ENCODE results near the gene RPLP1. TPM values are rescaled to one million over a fixed set of nuclear protein-coding genes. Genes with fewer than 3 reads are reported as not detected.
A peak's percentile ranks its signal among the peaks of the same experiment; 100 is the strongest.
"Not testable (repeated sequence)": the region's sequence is repeated elsewhere in the genome, so short reads cannot be mapped to it uniquely, and the experiment has no call there.

The RPLP1 gene
- total RNA-seq, 2 donors from 2014 or later, result 1,985 to 2,291 TPM

DNA sequence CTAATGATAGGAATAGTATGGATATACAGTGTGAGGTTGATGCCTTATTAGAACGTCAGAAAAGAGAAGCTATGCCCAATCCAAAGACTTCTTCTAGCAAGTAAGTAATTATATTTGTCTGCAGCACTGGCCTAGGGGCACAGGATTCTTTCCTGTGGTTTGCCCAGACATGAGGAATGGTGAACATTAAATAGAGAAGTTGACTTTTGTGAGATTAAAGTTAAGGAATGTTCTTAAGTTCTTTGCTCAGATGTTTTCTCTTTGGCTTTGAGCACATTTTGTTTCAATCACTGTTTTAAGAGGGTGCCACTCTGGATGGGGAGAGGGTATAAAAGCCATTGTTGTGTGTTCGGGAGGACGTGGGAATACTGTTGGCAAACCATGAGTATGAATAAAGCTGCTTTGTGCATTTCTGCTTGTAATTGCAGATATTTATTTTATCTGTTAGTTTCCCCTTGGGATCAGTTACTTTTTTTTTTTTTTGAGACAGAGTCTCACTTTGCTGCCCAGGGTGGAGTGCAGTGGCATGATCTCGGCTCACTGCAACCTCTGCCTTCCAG is 30.2 kb upstream of the RPLP1 start:
- no peaks in the 10 kb centered on the region for H3K9me3 Mint-ChIP-seq
- ATAC-seq (replicated peaks), result no peak
- H3K27ac Mint-ChIP-seq, result no peak overlapping the region
- no peak overlapping the region for H3K4me3 Mint-ChIP-seq
- no peaks in the 10 kb centered on the region for H3K27me3 Mint-ChIP-seq
- peaks cover 58% of the 10 kb centered on the region for H3K36me3 Mint-ChIP-seq (ENCODE audit: low read depth)
- H3K4me1 Mint-ChIP-seq, result no peaks in the 10 kb centered on the region

- no peak overlapping the region for H3K27ac Mint-ChIP-seq
- ATAC-seq (replicated peaks), result no peak
- no peaks in the 10 kb centered on the region for H3K27me3 Mint-ChIP-seq
- no peaks in the 10 kb centered on the region for H3K9me3 Mint-ChIP-seq
- H3K4me3 Mint-ChIP-seq, result no peak overlapping the region
- H3K36me3 Mint-ChIP-seq (ENCODE audit: low read depth), result peaks cover 55% of the 10 kb centered on the region
- no peaks in the 10 kb centered on the region for H3K4me1 Mint-ChIP-seq
Measured at GRCh38 chr15:69424001-69424400, 28.6 kb upstream of the RPLP1 start.

GRCh38 chr15:69424748-69425413 is 27.7 kb upstream of the RPLP1 start:
- H3K4me3 Mint-ChIP-seq, result no peak overlapping the region
- H3K27me3 Mint-ChIP-seq, result no peaks in the 10 kb centered on the region
- ATAC-seq (replicated peaks), result no peak
- no peaks in the 10 kb centered on the region for H3K9me3 Mint-ChIP-seq
- H3K27ac Mint-ChIP-seq, result no peak overlapping the region
- H3K4me1 Mint-ChIP-seq, result no peaks in the 10 kb centered on the region
- H3K36me3 Mint-ChIP-seq (ENCODE audit: low read depth), result peaks cover 54% of the 10 kb centered on the region

- ATAC-seq (replicated peaks), result no peak
- H3K27me3 Mint-ChIP-seq, result no peaks in the 10 kb centered on the region
- H3K9me3 Mint-ChIP-seq, result no peaks in the 10 kb centered on the region
- H3K4me3 Mint-ChIP-seq, result no peak overlapping the region
- no peaks in the 10 kb centered on the region for H3K4me1 Mint-ChIP-seq
- H3K36me3 Mint-ChIP-seq (ENCODE audit: low read depth), result peaks cover 43% of the 10 kb centered on the region
- H3K27ac Mint-ChIP-seq, result no peak overlapping the region
Measured at GRCh38 chr15:69433831-69434230, 18.8 kb upstream of the RPLP1 start.

GRCh38 chr15:69434238-69434637 is 18.4 kb upstream of the RPLP1 start:
- no peaks in the 10 kb centered on the region for H3K9me3 Mint-ChIP-seq
- H3K36me3 Mint-ChIP-seq (ENCODE audit: low read depth), result peaks cover 43% of the 10 kb centered on the region
- H3K4me3 Mint-ChIP-seq, result no peak overlapping the region
- no peak overlapping the region for H3K27ac Mint-ChIP-seq
- no peaks in the 10 kb centered on the region for H3K4me1 Mint-ChIP-seq
- no peaks in the 10 kb centered on the region for H3K27me3 Mint-ChIP-seq
- ATAC-seq (replicated peaks), result no peak

GRCh38 chr15:69434679-69435078 is 17.9 kb upstream of the RPLP1 start:
- Mint-ChIP-seq H3K27me3 (no peaks in the 10 kb centered on the region), H3K27ac (no peak overlapping the region), H3K4me3 (no peak overlapping the region), H3K9me3 (no peaks in the 10 kb centered on the region), H3K36me3 (ENCODE audit: low read depth) (peaks cover 43% of the 10 kb centered on the region), H3K4me1 (no peaks in the 10 kb centered on the region)
- ATAC-seq (replicated peaks), result no peak

- no peak overlapping the region for H3K4me3 Mint-ChIP-seq
- no peak for ATAC-seq (replicated peaks)
Measured at GRCh38 chr15:69435985-69436384, 16.6 kb upstream of the RPLP1 start.

GRCh38 chr15:69436951-69437350 is 15.7 kb upstream of the RPLP1 start:
- Mint-ChIP-seq H3K9me3 (no peaks in the 10 kb centered on the region), H3K4me3 (no peak overlapping the region), H3K4me1 (no peaks in the 10 kb centered on the region), H3K36me3 (ENCODE audit: low read depth) (peaks cover 54% of the 10 kb centered on the region), H3K27ac (no peak overlapping the region), H3K27me3 (no peaks in the 10 kb centered on the region)
- no peak for ATAC-seq (replicated peaks)

More at GRCh38 chr15:69435985-69436384, 16.6 kb upstream of the RPLP1 start:
- no peak overlapping the region for H3K27ac Mint-ChIP-seq
- peaks cover 53% of the 10 kb centered on the region for H3K36me3 Mint-ChIP-seq (ENCODE audit: low read depth)
- H3K27me3 Mint-ChIP-seq, result no peaks in the 10 kb centered on the region
- no peaks in the 10 kb centered on the region for H3K4me1 Mint-ChIP-seq
- H3K9me3 Mint-ChIP-seq, result no peaks in the 10 kb centered on the region

DNA sequence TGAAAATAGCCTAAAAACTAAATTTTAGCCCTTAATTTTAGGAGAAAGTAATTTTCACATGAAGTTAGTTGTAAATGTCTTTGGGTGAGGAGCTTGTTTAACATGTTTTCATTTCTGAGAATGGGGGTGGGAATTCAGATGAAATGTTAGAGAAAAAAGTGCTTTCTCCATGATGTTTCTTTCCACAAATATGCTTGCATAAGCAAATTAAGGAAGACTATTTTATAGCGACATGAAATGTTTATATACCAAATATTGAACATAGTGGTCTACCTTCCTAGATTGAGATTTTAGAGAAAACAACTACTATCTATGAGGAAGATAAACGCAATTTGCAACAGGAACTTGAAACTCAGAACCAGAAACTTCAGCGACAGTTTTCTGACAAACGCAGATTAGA is 13.0 kb upstream of the RPLP1 start:
- H3K4me3 Mint-ChIP-seq, result no peak overlapping the region
- ATAC-seq (replicated peaks), result no peak
- no peaks in the 10 kb centered on the region for H3K9me3 Mint-ChIP-seq
- H3K27me3 Mint-ChIP-seq, result no peaks in the 10 kb centered on the region
- H3K27ac Mint-ChIP-seq, result no peak overlapping the region
- H3K36me3 Mint-ChIP-seq (ENCODE audit: low read depth), result peaks cover 60% of the 10 kb centered on the region
- no peaks in the 10 kb centered on the region for H3K4me1 Mint-ChIP-seq

- peak overlapping the region; percentile 38 for H3K27ac Mint-ChIP-seq
- peak overlapping the region; percentile 23 for H3K4me3 Mint-ChIP-seq
- peaks cover 50% of the 10 kb centered on the region for H3K36me3 Mint-ChIP-seq (ENCODE audit: low read depth)
Measured at GRCh38 chr15:69443032-69443611, 9.5 kb upstream of the RPLP1 start.

GRCh38 chr15:69444686-69445085 is 7.9 kb upstream of the RPLP1 start:
- no peak for ATAC-seq (replicated peaks)
- H3K27me3 Mint-ChIP-seq, result no peaks in the 10 kb centered on the region
- H3K36me3 Mint-ChIP-seq (ENCODE audit: low read depth), result peaks cover 34% of the 10 kb centered on the region
- H3K27ac Mint-ChIP-seq, result no peak overlapping the region
- H3K4me1 Mint-ChIP-seq, result no peaks in the 10 kb centered on the region
- no peak overlapping the region for H3K4me3 Mint-ChIP-seq
- H3K9me3 Mint-ChIP-seq, result no peaks in the 10 kb centered on the region

More at GRCh38 chr15:69443032-69443611, 9.5 kb upstream of the RPLP1 start:
- Mint-ChIP-seq H3K4me1 (no peaks in the 10 kb centered on the region), H3K9me3 (no peaks in the 10 kb centered on the region), H3K27me3 (no peaks in the 10 kb centered on the region)
- ATAC-seq (replicated peaks), result peak; percentile 89

- H3K4me3 Mint-ChIP-seq, result no peak overlapping the region
- H3K4me1 Mint-ChIP-seq, result no peaks in the 10 kb centered on the region
- H3K27me3 Mint-ChIP-seq, result no peaks in the 10 kb centered on the region
- ATAC-seq (replicated peaks), result no peak
- peaks cover 23% of the 10 kb centered on the region for H3K36me3 Mint-ChIP-seq (ENCODE audit: low read depth)
- no peak overlapping the region for H3K27ac Mint-ChIP-seq
- H3K9me3 Mint-ChIP-seq, result no peaks in the 10 kb centered on the region
Measured at GRCh38 chr15:69446953-69447352, 5.7 kb upstream of the RPLP1 start.

GRCh38 chr15:69450221-69450620 is 2.4 kb upstream of the RPLP1 start:
- H3K4me1 Mint-ChIP-seq, result peaks cover 13% of the 10 kb centered on the region
- not testable (repeated sequence) for ATAC-seq (replicated peaks); H3K27me3 Mint-ChIP-seq

DNA sequence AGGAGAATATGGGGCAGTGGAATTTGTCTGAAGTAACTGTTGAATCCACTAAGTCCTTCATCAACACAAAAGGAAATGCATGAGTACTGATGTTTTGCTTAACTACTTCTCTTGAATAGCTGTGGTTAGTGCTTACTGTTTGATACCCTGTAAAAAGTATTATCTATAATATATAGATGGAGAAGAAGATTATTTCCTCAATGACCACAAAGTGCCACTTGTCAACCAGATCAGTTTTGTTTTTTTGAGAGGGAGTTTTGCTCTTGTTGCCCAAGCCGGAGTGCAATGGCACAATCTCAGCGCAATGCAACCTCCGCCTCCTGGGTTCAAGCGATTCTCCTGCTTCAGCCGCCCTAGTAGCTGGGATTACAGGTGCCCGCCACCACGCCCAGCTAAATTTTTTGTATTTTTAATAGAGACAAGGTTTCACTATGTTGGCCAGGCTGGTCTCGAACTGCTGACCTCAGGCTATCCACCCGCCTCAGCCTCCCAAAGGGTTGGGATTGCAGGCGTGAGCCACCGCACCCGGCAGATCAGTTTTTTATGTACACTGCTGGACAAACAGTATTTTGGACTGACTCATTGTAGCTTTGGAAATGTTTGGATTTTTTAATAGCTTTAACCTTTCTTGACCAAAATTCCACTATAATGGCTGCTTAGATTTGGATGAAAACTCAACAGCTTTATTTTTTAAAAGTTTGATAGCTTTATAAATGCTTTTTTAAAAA is 1.5 kb upstream of the RPLP1 start:
- Mint-ChIP-seq H3K4me1 (peaks cover 19% of the 10 kb centered on the region), H3K9me3 (no peaks in the 10 kb centered on the region), H3K27me3 (no peaks in the 10 kb centered on the region), H3K27ac (peak overlapping the region; percentile 96), H3K4me3 (peak overlapping the region; percentile 98), H3K36me3 (ENCODE audit: low read depth) (peaks cover 42% of the 10 kb centered on the region)
- no peak for ATAC-seq (replicated peaks)

More at GRCh38 chr15:69450221-69450620, 2.4 kb upstream of the RPLP1 start:
- peaks cover 42% of the 10 kb centered on the region for H3K36me3 Mint-ChIP-seq (ENCODE audit: low read depth)
- H3K4me3 Mint-ChIP-seq, H3K27ac Mint-ChIP-seq, H3K9me3 Mint-ChIP-seq: not testable (repeated sequence)

All from activated T-helper 17 cell treated with anti-CD3 and anti-CD28 coated beads, Interleukin-2, amount 50 U/mL, for 72 hours (primary cell).